Panc1 (cell line): ENCODE results near the gene IL1R2.

Experiments used
- CTCF ChIP-seq: fragments of 450-650 bp; IDR thresholded peaks from 2 replicates; pipeline ENCODE4 v1.5.1; 2017; ENCODE audit warnings: mild to moderate bottlenecking
- SIN3A ChIP-seq: IDR thresholded peaks from 2 replicates; pipeline ENCODE4 v1.6.1; 2012; ENCODE audit warnings: low read depth, mild to moderate bottlenecking, low read length, moderate library complexity, borderline replicate concordance; ENCODE audit not compliant: insufficient read depth

GRCh38 chr2:102001767-102002142 is 10.0 kb downstream of the IL1R2 start:
- TF ChIP-seq CTCF (no peak), SIN3A (no peak)
